PFSK-1 (cell line): ENCODE results near the gene SDHAF1.

Experiments
- FOXP2 ChIP-seq: optimal IDR thresholded peaks from 2 replicates; pipeline ENCODE3; 2011; ENCODE audit warnings: borderline replicate concordance, control low read depth, inconsistent platforms; ENCODE audit not compliant: insufficient read depth; ENCODE audit errors: extremely low read length, extremely low read depth
- POLR2AphosphoS5 ChIP-seq: IDR thresholded peaks from 2 replicates; pipeline ENCODE4 v1.6.1; 2012; ENCODE audit warnings: low read depth, mild to moderate bottlenecking, control low read depth, low read length, moderate library complexity
- REST ChIP-seq, 2 experiments: IDR thresholded peaks; 2 replicates each; pipeline versions ENCODE4 v1.6.1 to v1.8.0; 2011 to 2012; ENCODE audit warnings: low read depth in 2 of 2, low read length in 2 of 2, control low read depth in 1 of 2, inconsistent platforms in 1 of 2, mild to moderate bottlenecking in 1 of 2, moderate library complexity in 1 of 2; ENCODE audit not compliant: insufficient read depth in 1 of 2
- SIN3A ChIP-seq: IDR thresholded peaks from 2 replicates; pipeline ENCODE4 v1.6.1; 2012; ENCODE audit warnings: mild to moderate bottlenecking, low read length, moderate library complexity, borderline replicate concordance; ENCODE audit not compliant: insufficient read depth
- TAF1 ChIP-seq: IDR thresholded peaks from 2 replicates; pipeline ENCODE4 v1.6.1; 2012; ENCODE audit warnings: low read length, control low read depth, borderline replicate concordance; ENCODE audit not compliant: insufficient read depth

- TF ChIP-seq POLR2AphosphoS5 (no peak), TAF1 (no peak), SIN3A (no peak), FOXP2 (no peak), REST (IDR thresholded peaks at IDR 0.05; ENCODE audit: insufficient read depth in 1 of 2, low read depth in 2 of 2, low read length in 2 of 2) (no peak)
These were observed 8.1 kb upstream of the SDHAF1 start for GRCh38 chr19:35986664-35987570.
